Keratinocyte (primary cell): ENCODE data around the gene JAKMIP1. TPM values are rescaled to one million over a fixed set of nuclear protein-coding genes. Genes with fewer than 3 reads are reported as not detected.

Source experiments
- DNase-seq: peaks from one replicate; pipeline ENCODE4 v3.0.0-alpha.2; 2011; ENCODE audit warnings: low read depth, missing footprints, low spot score
- FAIRE-seq: peaks from 2 replicates; lab custom pipeline; 2011; peaks lifted over from hg19 to GRCh38; lab: Jason Lieb, UNC
- H2AFZ ChIP-seq: 2 replicates; pipeline ENCODE4 v1.6.0; 2012; ENCODE audit warnings: low read length, control low read depth, inconsistent platforms; ENCODE audit not compliant: control insufficient read depth
- H3K27ac ChIP-seq: 2 replicates; pipeline ENCODE4 v1.5.1; 2011; ENCODE audit warnings: low read length; ENCODE audit not compliant: control insufficient read depth, insufficient read depth
- H3K27me3 ChIP-seq: 3 replicates; pipeline ENCODE4 v1.6.0; 2011; ENCODE audit warnings: low read length; ENCODE audit not compliant: control insufficient read depth, insufficient read depth; ENCODE audit errors: extremely low read depth
- H3K36me3 ChIP-seq, 2 experiments: 2 replicates in 1 of 2; 3 replicates in 1 of 2; pipeline ENCODE4 v1.5.1; 2011; ENCODE audit warnings: low read length in 2 of 2, mild to moderate bottlenecking in 1 of 2; ENCODE audit not compliant: control insufficient read depth in 2 of 2, insufficient read depth in 2 of 2; ENCODE audit errors: extremely low read depth in 1 of 2
- H3K4me1 ChIP-seq: 3 replicates; pipeline ENCODE4 v1.5.1; 2011; ENCODE audit warnings: low read length; ENCODE audit not compliant: control insufficient read depth, insufficient read depth; ENCODE audit errors: extremely low read depth
- H3K4me2 ChIP-seq: 3 replicates; pipeline ENCODE4 v1.6.0; 2011; ENCODE audit warnings: low read depth, low read length; ENCODE audit not compliant: control insufficient read depth, insufficient read depth; ENCODE audit errors: extremely low read depth
- H3K4me3 ChIP-seq, 3 experiments: fragments of 200-600 bp in 1 of 3; sonication (generic) in 1 of 3; 2 replicates in 2 of 3; 3 replicates in 1 of 3; pipeline ENCODE4 v1.5.1; 2011 to 2016; ENCODE audit warnings: low read length in 3 of 3, mild to moderate bottlenecking in 3 of 3, control low read depth in 2 of 3, inconsistent platforms in 1 of 3, low read depth in 1 of 3, mixed read lengths in 1 of 3, mixed run types in 1 of 3, moderate library complexity in 1 of 3; ENCODE audit not compliant: control insufficient read depth in 2 of 3, insufficient read depth in 2 of 3; ENCODE audit errors: extremely low read depth in 1 of 3
- H3K79me2 ChIP-seq: 2 replicates; pipeline ENCODE4 v1.6.0; 2012; ENCODE audit warnings: low read length; ENCODE audit not compliant: control insufficient read depth, insufficient read depth
- H3K9ac ChIP-seq: 3 replicates; pipeline ENCODE4 v1.6.0; 2011; ENCODE audit warnings: low read length; ENCODE audit not compliant: control insufficient read depth, insufficient read depth; ENCODE audit errors: extremely low read depth
- H3K9me1 ChIP-seq: 3 replicates; pipeline ENCODE4 v1.6.0; 2011; ENCODE audit warnings: low read length; ENCODE audit not compliant: control insufficient read depth, insufficient read depth; ENCODE audit errors: extremely low read depth
- H3K9me3 ChIP-seq: 2 replicates; pipeline ENCODE4 v1.5.1; 2012; ENCODE audit warnings: low read depth, low read length; ENCODE audit not compliant: control insufficient read depth
- H4K20me1 ChIP-seq: 3 replicates; pipeline ENCODE4 v1.6.0; 2011; ENCODE audit warnings: low read length; ENCODE audit not compliant: control insufficient read depth, insufficient read depth; ENCODE audit errors: extremely low read depth
- CTCF ChIP-seq, 3 experiments: IDR thresholded peaks in 1 of 3; conservative IDR thresholded peaks in 1 of 3; optimal IDR thresholded peaks in 1 of 3; 2 replicates in 2 of 3; 3 replicates in 1 of 3; pipeline versions ENCODE3 to v1.5.1; 2011; ENCODE audit warnings: low read length in 3 of 3, mild to moderate bottlenecking in 3 of 3, moderate library complexity in 2 of 3, control low read depth in 1 of 3, inconsistent platforms in 1 of 3; ENCODE audit not compliant: insufficient read depth in 2 of 3; ENCODE audit errors: extremely low read depth in 1 of 3
- EZH2 ChIP-seq: IDR thresholded peaks from one replicate; pipeline ENCODE4 v1.6.1; 2012; ENCODE audit warnings: inconsistent platforms, mild to moderate bottlenecking, low read length, moderate library complexity
- dilution Hi-C: fragments of 300-500 bp; cut with MboI; formaldehyde crosslinking; loops from one replicate; pipeline ENCODE4 v1.7.0; 2020; ENCODE audit warnings: low sequenced_read_pairs; ENCODE audit not compliant: extremely low pct_ligation_motif_present
- polyA plus RNA-seq, 5 experiments: library from polyadenylated mRNA; depleted of rRNA in 3 of 5; stranded (reverse) in 3 of 5; stranded (forward) in 1 of 5; unstranded in 1 of 5; fragments of >200 nt; gene quantifications; 1 replicate in 1 of 5; 2 replicates in 3 of 5; 3 replicates in 1 of 5; pipeline versions ENCODE4 v1.2.1 to v1.2.3, GENCODE V29; 2011 to 2012; ENCODE audit warnings: missing spikeins in 2 of 5, low read depth in 1 of 5, low replicate concordance in 1 of 5

JAKMIP1 gene
- polyA plus RNA-seq, 1 donor (not counting 4 experiments of a cell fraction or from before 2014, with no cell fraction given): not detected

- TF ChIP-seq CTCF (optimal IDR thresholded peaks at IDR 0.05 in 1 of 3, IDR thresholded peaks at IDR 0.05 in 1 of 3, conservative IDR thresholded peaks at IDR 0.05 in 1 of 3; ENCODE audit: extremely low read depth in 1 of 3, insufficient read depth in 2 of 3, low read length in 3 of 3): no peak
- TF ChIP-seq EZH2: no peak
Measured at GRCh38 chr4:6182376-6183280, 17.7 kb downstream of the JAKMIP1 start.

GRCh38 chr4:6180841-6181631 is 19.3 kb downstream of the JAKMIP1 start:
- FAIRE-seq (no peak), DNase-seq (no peak)
- H3K27me3 ChIP-seq: no peaks in the 10 kb centered on the region
- no peak overlapping the region for H3K4me3 ChIP-seq
- TF ChIP-seq CTCF (optimal IDR thresholded peaks at IDR 0.05 in 1 of 3, IDR thresholded peaks at IDR 0.05 in 1 of 3, conservative IDR thresholded peaks at IDR 0.05 in 1 of 3; ENCODE audit: extremely low read depth in 1 of 3, insufficient read depth in 2 of 3, low read length in 3 of 3) (no peak), EZH2 (no peak)
- H4K20me1 ChIP-seq: no peaks in the 10 kb centered on the region
- dilution Hi-C loops: no loop called here
- H2AFZ ChIP-seq: no peak overlapping the region
- H3K4me1 ChIP-seq: no peaks in the 10 kb centered on the region
- no peaks in the 10 kb centered on the region for H3K79me2 ChIP-seq
- H3K9me1 ChIP-seq: no peaks in the 10 kb centered on the region
- no peaks in the 10 kb centered on the region for H3K36me3 ChIP-seq
- H3K9me3 ChIP-seq: no peaks in the 10 kb centered on the region
- no peak overlapping the region for H3K27ac ChIP-seq
- no peak overlapping the region for H3K9ac ChIP-seq
- H3K4me2 ChIP-seq: no peak overlapping the region

More at GRCh38 chr4:6182376-6183280, 17.7 kb downstream of the JAKMIP1 start:
- Histone ChIP-seq H3K36me3 (no peaks in the 10 kb centered on the region), H3K79me2 (no peaks in the 10 kb centered on the region), H3K4me3 (no peak overlapping the region), H3K27me3 (no peaks in the 10 kb centered on the region), H3K9ac (no peak overlapping the region), H3K9me1 (no peaks in the 10 kb centered on the region), H3K4me2 (no peak overlapping the region), H3K9me3 (no peaks in the 10 kb centered on the region), H3K4me1 (no peaks in the 10 kb centered on the region), H2AFZ (no peak overlapping the region), H3K27ac (no peak overlapping the region), H4K20me1 (no peaks in the 10 kb centered on the region)
- DNase-seq: no peak
- no peak for FAIRE-seq
- dilution Hi-C loops: no loop called here
